H1 (cell line): ENCODE measurements around the gene LANCL2.

ENCODE experiments used
- CTCF ChIP-seq, 3 experiments: IDR thresholded peaks; 1 replicate in 2 of 3; 2 replicates in 1 of 3; pipeline versions ENCODE4 v1.5.1 to v1.6.1; 2011; ENCODE audit warnings: low read length in 3 of 3, mild to moderate bottlenecking in 3 of 3, inconsistent platforms in 2 of 3, low read depth in 1 of 3, moderate library complexity in 1 of 3; ENCODE audit not compliant: insufficient read depth in 1 of 3; ENCODE audit errors: control extremely low read depth in 1 of 3
- EZH2 ChIP-seq: fragments of 200-600 bp; sonication (generic); IDR thresholded peaks from 2 replicates; pipeline ENCODE4 v1.7.1; 2012; ENCODE audit warnings: low read depth, mild to moderate bottlenecking, moderate library complexity, low read length, inconsistent platforms; ENCODE audit not compliant: severe bottlenecking
- KDM1A ChIP-seq: fragments of 200-600, 300-600 bp; sonication (generic); IDR thresholded peaks from 2 replicates; pipeline ENCODE4 v1.7.1; 2016; ENCODE audit warnings: mild to moderate bottlenecking, low read length, borderline replicate concordance
- NANOG ChIP-seq: IDR thresholded peaks from 2 replicates; pipeline ENCODE4 v1.6.1; 2011; ENCODE audit warnings: low read length, low read depth, mild to moderate bottlenecking, inconsistent platforms; ENCODE audit not compliant: insufficient read depth, poor library complexity, severe bottlenecking
- RFX5 ChIP-seq: IDR thresholded peaks from 2 replicates; pipeline ENCODE4 v1.6.1; 2011; ENCODE audit warnings: low read depth, low read length, improper control_type of control experiment, borderline replicate concordance
- SAP30 ChIP-seq: fragments of 300-600 bp; sonication (generic); IDR thresholded peaks from 2 replicates; pipeline ENCODE4 v1.7.1; 2012; ENCODE audit warnings: low read length, moderate library complexity, mild to moderate bottlenecking, inconsistent platforms; ENCODE audit not compliant: insufficient read depth, insufficient replicate concordance

- TF ChIP-seq EZH2 (no peak), CTCF (IDR thresholded peaks at IDR 0.05; ENCODE audit: control extremely low read depth in 1 of 3, insufficient read depth in 1 of 3, low read depth in 1 of 3, low read length in 3 of 3) (no peak), SAP30 (no peak), RFX5 (no peak), NANOG (no peak), KDM1A (no peak)
Observed at GRCh38 chr7:55400191-55400590, 35.1 kb downstream of the LANCL2 start.
